ENCODE results near the gene RPRD1B. TPM values are rescaled to one million over a fixed set of nuclear protein-coding genes. Genes with fewer than 3 reads are reported as not detected.

Gene RPRD1B
- total RNA-seq, 3 donors from 2014 or later, result 21.4 to 33.8 (median 31.3) TPM

GRCh38 chr20:38073307-38074071 lies 39.9 kb downstream of the RPRD1B start:
- no peaks in the 10 kb centered on the region for H3K36me3 ChIP-seq
- peak in 1 of 2 donors; percentile 27 for DNase-seq (ENCODE audit: low spot score in 2 of 2)
- TF ChIP-seq POLR2A (IDR thresholded peaks at IDR 0.05), result no peak
- peak; percentile 55 to 70 (median 57) for TF ChIP-seq CTCF (IDR thresholded peaks at IDR 0.05)
- TF ChIP-seq POLR2AphosphoS5 (IDR thresholded peaks at IDR 0.05), result peak in 2 of 3 donors; percentile 40 to 48

GRCh38 chr20:38075161-38075998 lies 41.8 kb downstream of the RPRD1B start:
- Histone ChIP-seq H3K4me1 (no peaks in the 10 kb centered on the region), H3K36me3 (no peaks in the 10 kb centered on the region), H3K9me3 (no peaks in the 10 kb centered on the region), H3K4me3 (no peak overlapping the region), H3K27me3 (no peaks in the 10 kb centered on the region), H3K27ac (no peak overlapping the region)
- no peak for TF ChIP-seq POLR2AphosphoS5 (IDR thresholded peaks at IDR 0.05)
- no peak for TF ChIP-seq CTCF (IDR thresholded peaks at IDR 0.05)
- no peak for TF ChIP-seq POLR2A (IDR thresholded peaks at IDR 0.05)
- intact Hi-C loops (cut with DNase I; ENCODE audit: low total_unique reads), result no loop called here
- DNase-seq (ENCODE audit: low spot score in 2 of 2), result no peak

More at GRCh38 chr20:38073307-38074071, 39.9 kb downstream of the RPRD1B start:
- intact Hi-C loops (cut with DNase I; ENCODE audit: low total_unique reads), result no loop called here
- H3K4me3 ChIP-seq, result no peak overlapping the region
- H3K27ac ChIP-seq, result peak overlapping the region; percentile 61 to 86
- no peaks in the 10 kb centered on the region for H3K9me3 ChIP-seq
- no peaks in the 10 kb centered on the region for H3K27me3 ChIP-seq
- H3K4me1 ChIP-seq, result no peaks in the 10 kb centered on the region

GRCh38 chr20:38076548-38076947 lies 43.0 kb downstream of the RPRD1B start:
- H3K9me3 ChIP-seq, result no peaks in the 10 kb centered on the region
- no peaks in the 10 kb centered on the region for H3K27me3 ChIP-seq
- no peaks in the 10 kb centered on the region for H3K4me1 ChIP-seq
- no peak for TF ChIP-seq POLR2A (IDR thresholded peaks at IDR 0.05)
- TF ChIP-seq CTCF (IDR thresholded peaks at IDR 0.05), result no peak
- no peak for TF ChIP-seq POLR2AphosphoS5 (IDR thresholded peaks at IDR 0.05)
- no peaks in the 10 kb centered on the region for H3K36me3 ChIP-seq
- no peak for DNase-seq (ENCODE audit: low spot score in 2 of 2)
- H3K4me3 ChIP-seq, result no peak overlapping the region
- no peak overlapping the region for H3K27ac ChIP-seq
- intact Hi-C loops (cut with DNase I; ENCODE audit: low total_unique reads), result no loop called here

GRCh38 chr20:38078084-38078483 lies 44.5 kb downstream of the RPRD1B start:
- intact Hi-C loops (cut with DNase I; ENCODE audit: low total_unique reads), result no loop called here
- Histone ChIP-seq H3K27me3 (no peaks in the 10 kb centered on the region), H3K9me3 (no peaks in the 10 kb centered on the region), H3K4me1 (no peaks in the 10 kb centered on the region), H3K4me3 (no peak overlapping the region), H3K36me3 (no peaks in the 10 kb centered on the region), H3K27ac (no peak overlapping the region)
- DNase-seq (ENCODE audit: low spot score in 2 of 2), result no peak
- TF ChIP-seq CTCF (IDR thresholded peaks at IDR 0.05) (no peak), POLR2AphosphoS5 (IDR thresholded peaks at IDR 0.05) (no peak), POLR2A (IDR thresholded peaks at IDR 0.05) (no peak)

- Histone ChIP-seq H3K4me3 (no peak overlapping the region), H3K27me3 (no peaks in the 10 kb centered on the region), H3K4me1 (no peaks in the 10 kb centered on the region), H3K27ac (no peak overlapping the region), H3K36me3 (no peaks in the 10 kb centered on the region), H3K9me3 (no peaks in the 10 kb centered on the region)
- intact Hi-C loops (cut with DNase I; ENCODE audit: low total_unique reads), result no loop called here
- TF ChIP-seq POLR2AphosphoS5 (IDR thresholded peaks at IDR 0.05) (no peak), POLR2A (IDR thresholded peaks at IDR 0.05) (no peak), CTCF (IDR thresholded peaks at IDR 0.05) (no peak)
- no peak for DNase-seq (ENCODE audit: low spot score in 2 of 2)
These were observed 45.8 kb downstream of the RPRD1B start for GRCh38 chr20:38079353-38079752.
